GM18867 (cell line): Measurements from ENCODE around the gene RIPOR2.

Source experiments
- ATAC-seq: cut with Tn5 transposase; IDR thresholded peaks from one replicate; pipeline ENCODE4 v1.9.1; 2021; ENCODE audit warnings: mild to moderate bottlenecking, moderate library complexity; ENCODE audit not compliant: unreplicated experiment

The RIPOR2 gene

GRCh38 chr6:24907919-24908649 is 27.7 kb downstream of the RIPOR2 start:
- no peak for ATAC-seq

- no peak for ATAC-seq
Observed at GRCh38 chr6:24906314-24906713, 29.4 kb downstream of the RIPOR2 start.

GRCh38 chr6:24905483-24905882 is 30.3 kb downstream of the RIPOR2 start:
- ATAC-seq, result no peak

- no peak for ATAC-seq
Observed at GRCh38 chr6:24903681-24904080, 32.1 kb downstream of the RIPOR2 start.

GRCh38 chr6:24902782-24903181 is 33.0 kb downstream of the RIPOR2 start:
- no peak for ATAC-seq

GRCh38 chr6:24901698-24902328 is 33.9 kb downstream of the RIPOR2 start:
- ATAC-seq, result no peak

GRCh38 chr6:24900917-24901697 is 34.7 kb downstream of the RIPOR2 start:
- no peak for ATAC-seq

GRCh38 chr6:24899997-24900325 is 35.8 kb downstream of the RIPOR2 start:
- no peak for ATAC-seq

- no peak for ATAC-seq
Observed at GRCh38 chr6:24899136-24899996, 36.4 kb downstream of the RIPOR2 start.

- no peak for ATAC-seq
Observed at GRCh38 chr6:24898676-24899075, 37.1 kb downstream of the RIPOR2 start.

GRCh38 chr6:24897186-24897585 is 38.6 kb downstream of the RIPOR2 start:
- no peak for ATAC-seq

GRCh38 chr6:24893342-24893850 is 42.4 kb downstream of the RIPOR2 start:
- ATAC-seq, result no peak

- ATAC-seq, result no peak
Observed at GRCh38 chr6:24891004-24891403, 44.8 kb downstream of the RIPOR2 start.

GRCh38 chr6:24890471-24890870 is 45.3 kb downstream of the RIPOR2 start:
- ATAC-seq, result no peak

GRCh38 chr6:24888715-24889370 is 46.9 kb downstream of the RIPOR2 start:
- ATAC-seq, result no peak

GRCh38 chr6:24887545-24888140 is 48.1 kb downstream of the RIPOR2 start:
- no peak for ATAC-seq

GRCh38 chr6:24883618-24884017 is 52.1 kb downstream of the RIPOR2 start:
- peak; percentile 76 for ATAC-seq

- ATAC-seq, result peak; percentile 35
Observed at GRCh38 chr6:24882835-24883555, 52.8 kb downstream of the RIPOR2 start.

- no peak for ATAC-seq
Observed at GRCh38 chr6:24882295-24882694, 53.5 kb downstream of the RIPOR2 start.
